Pancreas (tissue), 10 donors: Measurements from ENCODE around the gene ACVR1C. TPM values are rescaled to one million over a fixed set of nuclear protein-coding genes. Genes with fewer than 3 reads are reported as not detected.

Experiments
- ATAC-seq, 4 donors: fragments of 200-7000 bp; cut with Tn5 transposase; one replicate each; pipeline versions ENCODE4 v1.8.0 to v1.9.1; 2020; ENCODE audit warnings: mild to moderate bottlenecking in 4 of 4, moderate library complexity in 4 of 4
- DNase-seq, 6 donors: peaks; one replicate each; pipeline ENCODE4 v3.0.0-alpha.2; 2020
- FAIRE-seq: peaks from 2 replicates; lab custom pipeline; 2012; peaks lifted over from hg19 to GRCh38; lab: Jason Lieb, UNC
- H3K27ac ChIP-seq, 4 donors: fragments of 200-600 bp; sonication (generic); 1 replicate in 3 of 4; 2 replicates in 1 of 4; pipeline versions ENCODE4 v1.5.0 to v1.8.0; 2020
- H3K27me3 ChIP-seq, 4 donors: fragments of 200-600 bp; one replicate each; pipeline ENCODE4 v1.8.0; 2021
- H3K36me3 ChIP-seq, 3 donors: fragments of 200-600 bp; sonication (generic) in 1 of 3; one replicate each; pipeline versions ENCODE4 v1.5.0 to v1.8.0; 2020 to 2021
- H3K4me1 ChIP-seq, 3 donors: fragments of 200-600 bp; one replicate each; pipeline ENCODE4 v1.8.0; 2021
- H3K4me3 ChIP-seq, 4 donors: fragments of 200-600 bp; sonication (generic) in 2 of 4; one replicate each; pipeline versions ENCODE4 v1.5.0 to v1.8.0; 2020 to 2021
- H3K9me3 ChIP-seq, 4 donors: fragments of 200-600 bp; one replicate each; pipeline ENCODE4 v1.8.0; 2021
- WGBS, 2 donors: extraction: QIAGEN DNeasy Blood & Tissue Kit; methylation state at CpG; one replicate each; pipeline ENCODE4 v1.1.7; 2013; 5-methylcytosine and 5-hydroxymethylcytosine counted together
- intact Hi-C, 3 donors: fragments of 100-400 bp; cut with DNase I; formaldehyde crosslinking; loops; one replicate each; pipeline versions ENCODE4 v1.11.1 to v1.14.2; 2022
- polyA plus RNA-seq, 2 donors: library from polyadenylated mRNA; stranded (reverse); fragments of 200-250 nt; gene quantifications; one replicate each; pipeline ENCODE4 v1.2.3, GENCODE V29; 2013
- total RNA-seq, 6 donors: library from RNA; stranded (reverse); fragmentation: NEBNext Ultra II Directional in 4 of 6; extraction: Animal tissue kit (Norgen Biotek cat#: 25700) in 4 of 6; gene quantifications; one replicate each; pipeline versions ENCODE4 v1.2.1 to v1.2.4, GENCODE V29; 2021 to 2023
- TF ChIP-seq, protein P1 (sequence below), 4 donors: fragments of 200-600 bp; sonication (generic) in 3 of 4; IDR thresholded peaks; one replicate each; pipeline versions ENCODE4 v1.5.0 to v1.8.0; 2021; ENCODE audit warnings: antibody characterized with exemption in 4 of 4
- donor health status: healthy with polysubstance abuse.
- donor health status: DM: no; HTN: no; CAD: no; lungs with moderate emphysema.
- donor health status: DM: no; HTN: no; CAD: no.
- donor health status: control.
- donor health status: control.
- donor health status: Bipolar disorder and iron deficiency.
- donor health status: DM: yes; HTN: yes; CAD: no.
- donor health status: DM: no; HTN: no; CAD: no.
- donor health status: DM: no; HTN: no; CAD: no.
- donor health status: DM: yes; HTN: yes; CAD: no.

The ACVR1C gene
- total and polyA plus RNA-seq, 8 donors: 0.46 to 2.7 (median 1.5) TPM

DNA sequence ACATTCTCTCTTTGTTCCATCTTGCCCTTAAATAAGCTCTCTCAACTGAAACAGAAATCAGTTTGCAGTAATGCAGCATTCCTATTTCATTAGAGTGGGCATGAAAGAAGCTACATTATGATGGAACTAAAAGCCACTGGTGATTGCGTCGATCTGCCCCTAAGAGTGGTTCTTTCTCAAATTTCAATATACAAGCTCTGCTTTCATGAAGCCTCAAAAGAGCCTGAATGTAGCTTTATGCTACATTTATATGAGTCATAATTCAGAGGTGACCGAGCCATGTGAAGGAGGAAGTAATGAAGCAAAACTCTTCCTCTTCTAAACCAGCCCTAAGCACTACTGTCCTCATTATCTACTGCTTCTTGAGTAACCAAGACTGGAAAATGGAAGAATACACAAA is 120.0 kb downstream of the ACVR1C start:
- Histone ChIP-seq H3K27me3 (no peaks in the 10 kb centered on the region), H3K9me3 (no peaks in the 10 kb centered on the region), H3K4me3 (no peak overlapping the region), H3K4me1 (no peaks in the 10 kb centered on the region), H3K36me3 (no peaks in the 10 kb centered on the region), H3K27ac (no peak overlapping the region)
- DNase-seq (no peak), FAIRE-seq (no peak), ATAC-seq (peak in 2 of 4 donors; percentile 42 to 62)
- TF ChIP-seq, protein P1, sequence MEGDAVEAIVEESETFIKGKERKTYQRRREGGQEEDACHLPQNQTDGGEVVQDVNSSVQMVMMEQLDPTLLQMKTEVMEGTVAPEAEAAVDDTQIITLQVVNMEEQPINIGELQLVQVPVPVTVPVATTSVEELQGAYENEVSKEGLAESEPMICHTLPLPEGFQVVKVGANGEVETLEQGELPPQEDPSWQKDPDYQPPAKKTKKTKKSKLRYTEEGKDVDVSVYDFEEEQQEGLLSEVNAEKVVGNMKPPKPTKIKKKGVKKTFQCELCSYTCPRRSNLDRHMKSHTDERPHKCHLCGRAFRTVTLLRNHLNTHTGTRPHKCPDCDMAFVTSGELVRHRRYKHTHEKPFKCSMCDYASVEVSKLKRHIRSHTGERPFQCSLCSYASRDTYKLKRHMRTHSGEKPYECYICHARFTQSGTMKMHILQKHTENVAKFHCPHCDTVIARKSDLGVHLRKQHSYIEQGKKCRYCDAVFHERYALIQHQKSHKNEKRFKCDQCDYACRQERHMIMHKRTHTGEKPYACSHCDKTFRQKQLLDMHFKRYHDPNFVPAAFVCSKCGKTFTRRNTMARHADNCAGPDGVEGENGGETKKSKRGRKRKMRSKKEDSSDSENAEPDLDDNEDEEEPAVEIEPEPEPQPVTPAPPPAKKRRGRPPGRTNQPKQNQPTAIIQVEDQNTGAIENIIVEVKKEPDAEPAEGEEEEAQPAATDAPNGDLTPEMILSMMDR (IDR thresholded peaks at IDR 0.05): no peak
- 85 to 89% methylated on average over 3 of the region's 3 CpGs for WGBS, 2 donors
- intact Hi-C loops: loop anchor here in 2 of 3 donors (10.0 kb wide), 2 partner anchors 496 to 506 kb away; no protein-coding TSS in a partner anchor

DNA sequence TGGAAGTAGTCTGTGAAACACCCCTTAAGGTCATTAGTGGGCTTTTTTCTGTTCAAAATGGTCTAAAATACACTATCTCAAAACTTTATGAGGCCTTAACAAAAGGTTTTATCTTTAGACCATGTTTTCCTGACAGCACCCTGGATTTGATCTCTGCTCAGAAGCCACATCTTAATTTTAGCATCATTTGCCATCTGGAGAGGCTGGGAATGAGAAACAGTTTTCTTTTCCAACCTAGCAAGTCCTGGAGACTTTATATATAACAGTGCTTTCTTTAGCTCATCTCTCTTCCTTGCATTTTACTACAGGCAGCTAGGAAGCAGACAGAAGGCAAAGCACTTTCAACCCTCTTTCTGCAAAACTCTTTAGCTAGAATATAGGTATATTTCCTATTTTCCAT is 122.1 kb downstream of the ACVR1C start:
- DNase-seq (no peak), ATAC-seq (no peak), FAIRE-seq (no peak)
- TF ChIP-seq, protein P1 (IDR thresholded peaks at IDR 0.05): no peak
- no peaks in the 10 kb centered on the region for H3K36me3 ChIP-seq
- intact Hi-C loops: loop anchor here in 2 of 3 donors (10.0 kb wide), 2 partner anchors 498 to 508 kb away; no protein-coding TSS in a partner anchor
- no peaks in the 10 kb centered on the region for H3K27me3 ChIP-seq
- H3K27ac ChIP-seq: no peak overlapping the region
- no peaks in the 10 kb centered on the region for H3K9me3 ChIP-seq
- no peaks in the 10 kb centered on the region for H3K4me1 ChIP-seq
- no peak overlapping the region for H3K4me3 ChIP-seq

DNA sequence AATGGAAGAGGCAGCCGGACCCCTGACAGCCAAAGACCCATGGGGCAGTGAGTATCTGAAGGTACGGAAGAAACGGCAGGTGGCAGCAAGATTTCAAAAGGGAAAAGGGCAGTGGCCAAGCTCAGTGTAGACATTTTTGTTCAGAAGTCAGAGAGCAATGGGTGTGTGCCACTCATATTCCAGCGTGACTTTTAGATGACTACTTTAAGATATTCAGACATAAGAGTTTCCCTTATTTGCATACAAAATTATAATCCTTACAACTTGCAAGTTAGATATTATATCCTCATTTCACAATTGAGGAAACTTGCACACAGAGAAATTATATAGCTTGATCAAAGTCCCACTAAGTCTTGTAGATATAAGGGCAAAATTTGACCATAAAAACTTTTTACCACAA is 124.0 kb downstream of the ACVR1C start:
- no peaks in the 10 kb centered on the region for H3K4me1 ChIP-seq
- TF ChIP-seq, protein P1 (IDR thresholded peaks at IDR 0.05): no peak
- WGBS, 2 donors: 74 to 81% methylated on average over 4 of the region's 4 CpGs
- FAIRE-seq: no peak
- no peak for DNase-seq
- no peaks in the 10 kb centered on the region for H3K9me3 ChIP-seq
- ATAC-seq: no peak
- H3K4me3 ChIP-seq: no peak overlapping the region
- intact Hi-C loops: loop anchor here in 2 of 3 donors (10.0 kb wide), 2 partner anchors 500 to 510 kb away; no protein-coding TSS in a partner anchor
- no peaks in the 10 kb centered on the region for H3K27me3 ChIP-seq
- no peak overlapping the region for H3K27ac ChIP-seq
- no peaks in the 10 kb centered on the region for H3K36me3 ChIP-seq

DNA sequence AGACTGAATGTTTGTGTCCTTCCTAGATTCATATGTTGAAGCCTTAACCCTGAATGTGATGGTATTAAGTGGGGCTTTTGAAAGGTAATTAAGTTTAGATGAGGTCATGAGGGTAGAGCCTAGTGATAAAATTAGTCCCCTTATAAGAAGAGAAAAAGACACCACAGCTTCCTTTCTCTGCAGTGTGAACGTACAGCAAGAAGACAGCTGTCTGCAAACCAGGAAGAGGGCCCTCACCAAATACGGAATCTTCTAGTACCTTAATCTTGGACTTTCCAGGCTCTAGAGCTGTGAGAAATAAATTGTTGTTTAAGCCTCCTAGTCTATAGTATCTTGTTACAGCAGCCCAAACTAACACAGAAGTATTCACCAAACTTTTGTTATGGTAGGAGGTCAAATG is 127.6 kb downstream of the ACVR1C start:
- no peak overlapping the region for H3K27ac ChIP-seq
- TF ChIP-seq, protein P1 (IDR thresholded peaks at IDR 0.05): no peak
- H3K4me3 ChIP-seq: no peak overlapping the region
- ATAC-seq (no peak), DNase-seq (no peak), FAIRE-seq (no peak)
- 70 to 86% methylated on average over 2 of the region's 2 CpGs for WGBS, 2 donors
- no peaks in the 10 kb centered on the region for H3K27me3 ChIP-seq
- H3K9me3 ChIP-seq: no peaks in the 10 kb centered on the region
- H3K36me3 ChIP-seq: no peaks in the 10 kb centered on the region
- intact Hi-C loops: loop anchor here in 2 of 3 donors (10.0 kb wide), 2 partner anchors 504 to 514 kb away; no protein-coding TSS in a partner anchor
- H3K4me1 ChIP-seq: no peaks in the 10 kb centered on the region

DNA sequence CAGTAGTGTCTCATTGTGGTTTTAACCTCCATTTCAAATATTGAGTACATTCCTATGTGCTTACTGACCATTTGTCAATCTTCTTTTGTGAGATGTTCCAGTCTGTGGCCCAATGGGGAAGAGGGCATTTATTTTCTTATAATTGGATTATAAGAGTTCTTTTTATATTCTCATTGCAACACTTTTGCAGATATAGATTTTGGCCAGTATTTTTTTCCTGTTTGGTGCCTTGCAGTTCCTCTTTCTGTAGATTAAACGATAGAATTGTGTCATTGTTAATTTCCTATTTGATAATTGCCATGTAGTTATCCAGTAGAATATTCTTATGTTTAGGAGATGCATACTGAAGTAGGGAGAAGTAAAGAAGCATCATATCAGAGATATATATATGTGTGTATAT is 128.3 kb downstream of the ACVR1C start:
- TF ChIP-seq, protein P1 (IDR thresholded peaks at IDR 0.05): no peak
- WGBS, 2 donors: 58% methylated on average over 1 of the region's 1 CpG
- intact Hi-C loops: loop anchor here in 2 of 3 donors (10.0 kb wide), 2 partner anchors 504 to 514 kb away; no protein-coding TSS in a partner anchor

More for the DNA sequence above, 128.3 kb downstream of the ACVR1C start:
- Histone ChIP-seq H3K27ac (no peak overlapping the region), H3K27me3 (no peaks in the 10 kb centered on the region), H3K4me1 (no peaks in the 10 kb centered on the region), H3K9me3 (no peaks in the 10 kb centered on the region), H3K36me3 (no peaks in the 10 kb centered on the region), H3K4me3 (no peak overlapping the region)
- no peak for DNase-seq
- no peak for ATAC-seq
- no peak for FAIRE-seq
